Panc1 (cell line): Measurements from ENCODE around the gene GGT1.

Source experiments
- POLR2AphosphoS5 ChIP-seq: IDR thresholded peaks from 2 replicates; pipeline ENCODE4 v1.6.1; 2012; ENCODE audit warnings: mild to moderate bottlenecking, low read depth, low read length, moderate library complexity
- SIN3A ChIP-seq: IDR thresholded peaks from 2 replicates; pipeline ENCODE4 v1.6.1; 2012; ENCODE audit warnings: low read depth, mild to moderate bottlenecking, low read length, moderate library complexity, borderline replicate concordance; ENCODE audit not compliant: insufficient read depth
- TCF7L2 ChIP-seq: IDR thresholded peaks from 2 replicates; pipeline ENCODE4 v1.6.1; 2011; ENCODE audit warnings: mild to moderate bottlenecking, low read depth, low read length, inconsistent platforms
- TF ChIP-seq, protein P1 (sequence below): fragments of 450-650 bp; IDR thresholded peaks from 2 replicates; pipeline ENCODE4 v1.5.1; 2017; ENCODE audit warnings: mild to moderate bottlenecking

DNA sequence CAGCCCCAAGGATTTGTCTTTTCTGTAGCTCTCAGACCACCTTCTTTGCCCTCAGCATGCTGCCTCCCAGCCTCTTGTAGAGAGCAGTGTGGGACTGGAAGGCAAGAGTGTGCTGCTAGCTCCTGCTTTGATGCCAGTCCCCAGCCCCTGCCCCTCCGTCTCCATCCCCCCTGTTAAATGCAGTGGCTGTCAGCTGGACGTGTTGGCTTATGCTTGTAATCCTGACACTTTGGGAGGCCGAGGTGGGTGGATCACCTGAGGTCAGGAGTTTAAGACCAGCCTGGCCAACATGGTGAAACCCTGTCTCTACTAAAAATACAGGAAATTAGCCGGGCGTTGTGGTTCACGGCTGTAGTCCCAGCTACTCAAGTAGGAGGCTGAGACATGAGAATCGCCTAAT is 31.7 kb upstream of the GGT1 start:
- TF ChIP-seq, protein P1, sequence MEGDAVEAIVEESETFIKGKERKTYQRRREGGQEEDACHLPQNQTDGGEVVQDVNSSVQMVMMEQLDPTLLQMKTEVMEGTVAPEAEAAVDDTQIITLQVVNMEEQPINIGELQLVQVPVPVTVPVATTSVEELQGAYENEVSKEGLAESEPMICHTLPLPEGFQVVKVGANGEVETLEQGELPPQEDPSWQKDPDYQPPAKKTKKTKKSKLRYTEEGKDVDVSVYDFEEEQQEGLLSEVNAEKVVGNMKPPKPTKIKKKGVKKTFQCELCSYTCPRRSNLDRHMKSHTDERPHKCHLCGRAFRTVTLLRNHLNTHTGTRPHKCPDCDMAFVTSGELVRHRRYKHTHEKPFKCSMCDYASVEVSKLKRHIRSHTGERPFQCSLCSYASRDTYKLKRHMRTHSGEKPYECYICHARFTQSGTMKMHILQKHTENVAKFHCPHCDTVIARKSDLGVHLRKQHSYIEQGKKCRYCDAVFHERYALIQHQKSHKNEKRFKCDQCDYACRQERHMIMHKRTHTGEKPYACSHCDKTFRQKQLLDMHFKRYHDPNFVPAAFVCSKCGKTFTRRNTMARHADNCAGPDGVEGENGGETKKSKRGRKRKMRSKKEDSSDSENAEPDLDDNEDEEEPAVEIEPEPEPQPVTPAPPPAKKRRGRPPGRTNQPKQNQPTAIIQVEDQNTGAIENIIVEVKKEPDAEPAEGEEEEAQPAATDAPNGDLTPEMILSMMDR = no peak
- TF ChIP-seq POLR2AphosphoS5 = no peak
- no peak for TF ChIP-seq SIN3A
- TF ChIP-seq TCF7L2 = no peak
